Measurements from ENCODE around the gene CDK11A.
A peak's percentile ranks its signal among the peaks of the same experiment; 100 is the strongest.
"Not testable (repeated sequence)": the region's sequence is repeated elsewhere in the genome, so short reads cannot be mapped to it uniquely, and the experiment has no call there.

Gene CDK11A

GRCh38 chr1:1658583-1659549 is 65.3 kb downstream of the CDK11A start, which contains the start of gene CDK11B:
CDK11B (minus strand) TSS chr1:1659004; CDS start chr1:1657485, 1,519 bp downstream.
- Histone ChIP-seq H3K27ac (ENCODE audit: low read length) (peak within 1 kb of the TSS; percentile 91), H3K36me3 (ENCODE audit: insufficient read depth, low read depth, low read length) (peaks cover 31% of the 10 kb centered on the region), H3K9ac (ENCODE audit: low read depth, low read length) (peak within 1 kb of the TSS; percentile 92), H3K4me3 (ENCODE audit: low read length) (peak within 1 kb of the TSS; percentile 80)
- H3K4me1 ChIP-seq (ENCODE audit: insufficient read depth, low read length); H3K9me3 ChIP-seq (ENCODE audit: insufficient read depth, low read depth, low read length); H3K27me3 ChIP-seq (ENCODE audit: insufficient read depth, low read length): not testable (repeated sequence)

All from iPS-20b (cell line).